Measurements from ENCODE around the gene TMEM108.

- TF ChIP-seq TARDBP (IDR thresholded peaks at IDR 0.05), result no peak
- no peak for TF ChIP-seq CTBP1 (IDR thresholded peaks at IDR 0.05; ENCODE audit: borderline replicate concordance)
- no peak for TF ChIP-seq BHLHE40 (IDR thresholded peaks at IDR 0.05; ENCODE audit: borderline replicate concordance)
- no peak for TF ChIP-seq FOXK2 (IDR thresholded peaks at IDR 0.05)
- TF ChIP-seq, protein P1, sequence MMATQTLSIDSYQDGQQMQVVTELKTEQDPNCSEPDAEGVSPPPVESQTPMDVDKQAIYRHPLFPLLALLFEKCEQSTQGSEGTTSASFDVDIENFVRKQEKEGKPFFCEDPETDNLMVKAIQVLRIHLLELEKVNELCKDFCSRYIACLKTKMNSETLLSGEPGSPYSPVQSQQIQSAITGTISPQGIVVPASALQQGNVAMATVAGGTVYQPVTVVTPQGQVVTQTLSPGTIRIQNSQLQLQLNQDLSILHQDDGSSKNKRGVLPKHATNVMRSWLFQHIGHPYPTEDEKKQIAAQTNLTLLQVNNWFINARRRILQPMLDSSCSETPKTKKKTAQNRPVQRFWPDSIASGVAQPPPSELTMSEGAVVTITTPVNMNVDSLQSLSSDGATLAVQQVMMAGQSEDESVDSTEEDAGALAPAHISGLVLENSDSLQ (IDR thresholded peaks at IDR 0.05), result no peak
- TF ChIP-seq NFRKB (IDR thresholded peaks at IDR 0.05), result no peak
- TF ChIP-seq FOXA1 (IDR thresholded peaks at IDR 0.05), result no peak
- TF ChIP-seq SP1 (IDR thresholded peaks at IDR 0.05), result no peak
- TF ChIP-seq SUZ12 (IDR thresholded peaks at IDR 0.05), result no peak
- TF ChIP-seq HDGF (IDR thresholded peaks at IDR 0.05; ENCODE audit: borderline replicate concordance), result no peak
- TF ChIP-seq ELF4 (IDR thresholded peaks at IDR 0.05), result no peak
- no peak for TF ChIP-seq ARNT (IDR thresholded peaks at IDR 0.05)
- no peak for TF ChIP-seq ZNF384 (IDR thresholded peaks at IDR 0.05)
These were observed 224.1 kb downstream of the TMEM108 start for GRCh38 chr3:133262333-133262732.
